SK-N-SH (cell line): ENCODE data around the gene CALCOCO2. TPM values are rescaled to one million over a fixed set of nuclear protein-coding genes. Genes with fewer than 3 reads are reported as not detected.
"Not testable (repeated sequence)": the region's sequence is repeated elsewhere in the genome, so short reads cannot be mapped to it uniquely, and the experiment has no call there.

ENCODE experiments used
- CTCF ChIA-PET: fragments of 300-600, 350-600 bp; formaldehyde crosslinking; extraction: SDS; loops from one replicate; lab custom pipeline; 2021; lab: Yijun Ruan, JAX
- POLR2A ChIA-PET: fragments of 350-600 bp; sonication (Branson Sonifier 250); formaldehyde crosslinking; extraction: SDS; loops from one replicate; lab custom pipeline; 2020; ENCODE audit warnings: antibody characterized with exemption, inconsistent platforms; lab: Yijun Ruan, JAX
- DNase-seq: peaks from one replicate; pipeline ENCODE4 v3.0.0; 2012
- H2AFZ ChIP-seq: fragments of 200-600 bp; sonication (generic); 2 replicates; pipeline ENCODE4 v1.8.1; 2016; ENCODE audit warnings: antibody characterized with exemption, mild to moderate bottlenecking, low read depth
- H3F3A ChIP-seq: fragments of 200-600 bp; sonication (generic); replicated peaks from 2 replicates; pipeline ENCODE3; 2016; ENCODE audit warnings: antibody characterized with exemption, mild to moderate bottlenecking; ENCODE audit not compliant: insufficient read depth
- H3K27ac ChIP-seq, 2 experiments: fragments of 200-500 bp in 1 of 2; fragments of 200-600 bp in 1 of 2; sonication (Bioruptor generic) in 1 of 2; sonication (generic), shearing (Covaris generic) in 1 of 2; 2 replicates each; pipeline versions ENCODE4 v1.5.1 to v1.6.1; 2014 to 2016; ENCODE audit warnings: low read depth in 2 of 2, inconsistent platforms in 1 of 2, low read length in 1 of 2, mild to moderate bottlenecking in 1 of 2, mixed read lengths in 1 of 2
- H3K27me3 ChIP-seq: fragments of 200-600 bp; sonication (generic), shearing (Covaris generic); 2 replicates; pipeline ENCODE4 v1.6.1; 2016; ENCODE audit warnings: mixed run types; ENCODE audit not compliant: insufficient read depth
- H3K36me3 ChIP-seq, 2 experiments: fragments of 200-500 bp in 1 of 2; fragments of 200-600 bp in 1 of 2; sonication (Bioruptor generic) in 1 of 2; sonication (generic) in 1 of 2; replicated peaks in 1 of 2; 2 replicates each; pipeline versions ENCODE3 to v1.5.1; 2014 to 2016; ENCODE audit warnings: low read length in 1 of 2, mild to moderate bottlenecking in 1 of 2; ENCODE audit not compliant: insufficient read depth in 2 of 2, control insufficient read depth in 1 of 2
- H3K4me1 ChIP-seq, 2 experiments: fragments of 200-500 bp in 1 of 2; fragments of 200-600 bp in 1 of 2; sonication (Bioruptor generic) in 1 of 2; sonication (generic), shearing (Covaris generic) in 1 of 2; 2 replicates each; pipeline versions ENCODE4 v1.5.1 to v1.6.1; 2014 to 2016; ENCODE audit warnings: low read depth in 1 of 2, low read length in 1 of 2, mixed run types in 1 of 2; ENCODE audit not compliant: insufficient read depth in 2 of 2, control insufficient read depth in 1 of 2
- H3K4me2 ChIP-seq: fragments of 200-600 bp; sonication (generic), shearing (Covaris generic); 2 replicates; pipeline ENCODE4 v1.6.1; 2017; ENCODE audit warnings: mixed run types
- H3K4me3 ChIP-seq, 2 experiments: fragments of 200-500 bp in 1 of 2; fragments of 200-600 bp in 1 of 2; sonication (Bioruptor generic) in 1 of 2; sonication (generic), shearing (Covaris generic) in 1 of 2; 2 replicates each; pipeline versions ENCODE4 v1.5.1 to v1.8.1; 2014 to 2016; ENCODE audit warnings: low read depth in 2 of 2, inconsistent platforms in 1 of 2, low read length in 1 of 2, mild to moderate bottlenecking in 1 of 2, mixed read lengths in 1 of 2, moderate library complexity in 1 of 2
- H3K79me2 ChIP-seq: fragments of 200-600 bp; sonication (generic); 2 replicates; pipeline ENCODE4 v1.8.1; 2017; ENCODE audit warnings: mild to moderate bottlenecking; ENCODE audit not compliant: insufficient read depth
- H3K9ac ChIP-seq: fragments of 200-600 bp; sonication (generic); 2 replicates; pipeline ENCODE4 v1.6.1; 2017; ENCODE audit warnings: mixed run types
- H3K9me2 ChIP-seq: fragments of 200-600 bp; sonication (generic); 2 replicates; pipeline ENCODE4 v1.6.1; 2017; ENCODE audit warnings: mixed run types
- H3K9me3 ChIP-seq: fragments of 200-600 bp; sonication (generic); 2 replicates; pipeline ENCODE4 v1.6.1; 2017; ENCODE audit warnings: mixed run types, mild to moderate bottlenecking, moderate library complexity
- H4K20me1 ChIP-seq: fragments of 200-600 bp; sonication (generic); 2 replicates; pipeline ENCODE4 v1.6.1; 2017; ENCODE audit warnings: mild to moderate bottlenecking, mixed run types; ENCODE audit not compliant: insufficient read depth
- EP300 ChIP-seq, 2 experiments: IDR thresholded peaks; 2 replicates each; pipeline versions ENCODE4 v1.4.0 to v1.6.1; 2012; ENCODE audit warnings: borderline replicate concordance in 1 of 2, low read depth in 1 of 2, low read length in 1 of 2
- FOSL2 ChIP-seq: IDR thresholded peaks from 2 replicates; pipeline ENCODE4 v1.4.0; 2012; ENCODE audit warnings: low read depth, mild to moderate bottlenecking, moderate library complexity, borderline replicate concordance
- FOXM1 ChIP-seq: IDR thresholded peaks from 2 replicates; pipeline ENCODE4 v1.4.0; 2012; ENCODE audit warnings: low read depth, mild to moderate bottlenecking
- JUND ChIP-seq: IDR thresholded peaks from 2 replicates; pipeline ENCODE4 v1.4.0; 2012
- MXI1 ChIP-seq: IDR thresholded peaks from 2 replicates; pipeline ENCODE4 v1.6.1; 2012; ENCODE audit warnings: mild to moderate bottlenecking, low read depth, low read length, improper control_type of control experiment
- NFIC ChIP-seq: IDR thresholded peaks from 2 replicates; pipeline ENCODE4 v1.4.0; 2012; ENCODE audit warnings: borderline replicate concordance
- POLR2AphosphoS5 ChIP-seq: IDR thresholded peaks from 2 replicates; pipeline ENCODE4 v1.6.1; 2012; ENCODE audit warnings: low read depth, low read length
- RCOR1 ChIP-seq: fragments of 150-350 bp; IDR thresholded peaks from 2 replicates; pipeline ENCODE4 v1.6.1; 2017; ENCODE audit warnings: antibody characterized with exemption, low read length
- RXRA ChIP-seq: IDR thresholded peaks from 2 replicates; pipeline ENCODE4 v1.4.0; 2012; ENCODE audit warnings: low read depth, mild to moderate bottlenecking, borderline replicate concordance
- SIN3A ChIP-seq: IDR thresholded peaks from 2 replicates; pipeline ENCODE4 v1.6.1; 2012; ENCODE audit warnings: low read depth, mild to moderate bottlenecking, low read length, moderate library complexity, borderline replicate concordance
- TCF12 ChIP-seq: IDR thresholded peaks from 2 replicates; pipeline ENCODE4 v1.4.0; 2012
- TEAD4 ChIP-seq: IDR thresholded peaks from 2 replicates; pipeline ENCODE4 v1.4.0; 2012; ENCODE audit warnings: mild to moderate bottlenecking, borderline replicate concordance; ENCODE audit not compliant: insufficient read depth
- YY1 ChIP-seq: IDR thresholded peaks from 2 replicates; pipeline ENCODE4 v1.4.0; 2012; ENCODE audit warnings: low read depth, mild to moderate bottlenecking
- WGBS: methylation state at CpG from one replicate; pipeline ENCODE4 v1.1.6; 2017; ENCODE audit warnings: low lambda C conversion rate; 5-methylcytosine and 5-hydroxymethylcytosine counted together
- polyA plus RNA-seq, 3 experiments: library from polyadenylated mRNA; depleted of rRNA; stranded (reverse); fragments of >200 nt; gene quantifications; 2 replicates each; pipeline ENCODE4 v1.2.3, GENCODE V29; 2012
- TF ChIP-seq, protein P1 (sequence below): IDR thresholded peaks from 2 replicates; pipeline ENCODE4 v1.4.0; 2012; ENCODE audit warnings: low read depth, borderline replicate concordance
- TF ChIP-seq, protein P2 (sequence below): IDR thresholded peaks from 2 replicates; pipeline ENCODE4 v1.6.1; 2012; ENCODE audit warnings: mild to moderate bottlenecking, low read depth, low read length, moderate library complexity

CALCOCO2 gene
- polyA plus RNA-seq, 1 of the 3 experiments (the other 2 are of a cell fraction) = 49.9 TPM

GRCh38 chr17:48871551-48872351 lies 40.9 kb downstream of the CALCOCO2 start:
- ChIA-PET POLR2A (no interaction called here), CTCF (interaction anchor here (0.7 to 32.7 kb wide), 9 partner anchors 6 to 193 kb away, joined by 3 to 1196 read pairs (median 20); partner anchors contain the start of gene TTLL6)
- H3K9ac ChIP-seq = no peak overlapping the region
- no peak overlapping the region for H3K4me3 ChIP-seq
- H3K9me3 ChIP-seq = no peaks in the 10 kb centered on the region
- no peaks in the 10 kb centered on the region; a peak in 1 of 4 replicates for H3K4me1 ChIP-seq
- 55% methylated on average over 11 of the region's 11 CpGs for WGBS
- H2AFZ ChIP-seq = no peak overlapping the region
- no peaks in the 10 kb centered on the region for H3K9me2 ChIP-seq
- H3K27me3 ChIP-seq = peaks cover 2% of the 10 kb centered on the region; the same call in 1 of the 2 replicates
- no peak for DNase-seq
- TF ChIP-seq RXRA (no peak), JUND (no peak), EP300 (IDR thresholded peaks at IDR 0.05; ENCODE audit: borderline replicate concordance in 1 of 2, low read depth in 1 of 2, low read length in 1 of 2) (no peak), SIN3A (no peak), FOSL2 (no peak), TEAD4 (no peak), MXI1 (no peak), YY1 (no peak), RCOR1 (no peak), POLR2AphosphoS5 (no peak), NFIC (no peak), FOXM1 (no peak), TCF12 (no peak)
- TF ChIP-seq, protein P1, sequence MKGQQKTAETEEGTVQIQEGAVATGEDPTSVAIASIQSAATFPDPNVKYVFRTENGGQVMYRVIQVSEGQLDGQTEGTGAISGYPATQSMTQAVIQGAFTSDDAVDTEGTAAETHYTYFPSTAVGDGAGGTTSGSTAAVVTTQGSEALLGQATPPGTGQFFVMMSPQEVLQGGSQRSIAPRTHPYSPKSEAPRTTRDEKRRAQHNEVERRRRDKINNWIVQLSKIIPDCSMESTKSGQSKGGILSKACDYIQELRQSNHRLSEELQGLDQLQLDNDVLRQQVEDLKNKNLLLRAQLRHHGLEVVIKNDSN = no peak
- TF ChIP-seq, protein P2, sequence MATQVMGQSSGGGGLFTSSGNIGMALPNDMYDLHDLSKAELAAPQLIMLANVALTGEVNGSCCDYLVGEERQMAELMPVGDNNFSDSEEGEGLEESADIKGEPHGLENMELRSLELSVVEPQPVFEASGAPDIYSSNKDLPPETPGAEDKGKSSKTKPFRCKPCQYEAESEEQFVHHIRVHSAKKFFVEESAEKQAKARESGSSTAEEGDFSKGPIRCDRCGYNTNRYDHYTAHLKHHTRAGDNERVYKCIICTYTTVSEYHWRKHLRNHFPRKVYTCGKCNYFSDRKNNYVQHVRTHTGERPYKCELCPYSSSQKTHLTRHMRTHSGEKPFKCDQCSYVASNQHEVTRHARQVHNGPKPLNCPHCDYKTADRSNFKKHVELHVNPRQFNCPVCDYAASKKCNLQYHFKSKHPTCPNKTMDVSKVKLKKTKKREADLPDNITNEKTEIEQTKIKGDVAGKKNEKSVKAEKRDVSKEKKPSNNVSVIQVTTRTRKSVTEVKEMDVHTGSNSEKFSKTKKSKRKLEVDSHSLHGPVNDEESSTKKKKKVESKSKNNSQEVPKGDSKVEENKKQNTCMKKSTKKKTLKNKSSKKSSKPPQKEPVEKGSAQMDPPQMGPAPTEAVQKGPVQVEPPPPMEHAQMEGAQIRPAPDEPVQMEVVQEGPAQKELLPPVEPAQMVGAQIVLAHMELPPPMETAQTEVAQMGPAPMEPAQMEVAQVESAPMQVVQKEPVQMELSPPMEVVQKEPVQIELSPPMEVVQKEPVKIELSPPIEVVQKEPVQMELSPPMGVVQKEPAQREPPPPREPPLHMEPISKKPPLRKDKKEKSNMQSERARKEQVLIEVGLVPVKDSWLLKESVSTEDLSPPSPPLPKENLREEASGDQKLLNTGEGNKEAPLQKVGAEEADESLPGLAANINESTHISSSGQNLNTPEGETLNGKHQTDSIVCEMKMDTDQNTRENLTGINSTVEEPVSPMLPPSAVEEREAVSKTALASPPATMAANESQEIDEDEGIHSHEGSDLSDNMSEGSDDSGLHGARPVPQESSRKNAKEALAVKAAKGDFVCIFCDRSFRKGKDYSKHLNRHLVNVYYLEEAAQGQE = no peak
- no peak overlapping the region for H3K4me2 ChIP-seq
- no peaks in the 10 kb centered on the region for H3K36me3 ChIP-seq
- H3K27ac ChIP-seq = no peak overlapping the region
- peaks cover 4% of the 10 kb centered on the region for H3F3A ChIP-seq
- H4K20me1 ChIP-seq = no peaks in the 10 kb centered on the region
- no peaks in the 10 kb centered on the region for H3K79me2 ChIP-seq

DNA sequence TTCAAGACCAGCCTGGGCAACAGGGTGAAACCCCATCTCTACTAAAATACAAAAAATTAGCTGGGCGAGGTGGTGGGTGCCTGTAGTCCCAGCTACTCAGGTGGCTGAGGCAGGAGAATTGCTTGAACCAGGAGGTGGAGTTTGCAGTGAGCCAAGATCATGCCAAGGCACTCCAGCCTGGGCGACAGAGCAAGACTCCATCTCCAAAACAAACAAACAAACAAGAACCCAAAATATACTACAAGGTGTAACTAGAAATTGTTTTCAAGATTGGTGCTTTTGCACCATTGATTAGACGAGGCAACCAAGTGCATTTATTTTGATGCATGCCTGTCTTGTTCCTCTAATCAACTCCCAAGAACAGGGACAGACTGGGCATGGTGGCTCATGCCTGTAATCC lies 41.6 kb downstream of the CALCOCO2 start:
- H3K4me2 ChIP-seq, H3K27me3 ChIP-seq, H3K4me3 ChIP-seq, POLR2A ChIA-PET, H3K9me2 ChIP-seq, H3K36me3 ChIP-seq, H3F3A ChIP-seq, H3K79me2 ChIP-seq, H2AFZ ChIP-seq, DNase-seq, H4K20me1 ChIP-seq, H3K27ac ChIP-seq, H3K4me1 ChIP-seq, H3K9ac ChIP-seq, H3K9me3 ChIP-seq: not testable (repeated sequence)
- CTCF ChIA-PET = interaction anchor here (1.3 to 32.7 kb wide), 5 partner anchors 10 to 160 kb away, joined by 4 to 1196 read pairs (median 24); partner anchors contain the start of gene TTLL6
- 71% methylated on average over 3 of the region's 3 CpGs for WGBS
